HG02981 (cell line): ENCODE data around the gene NLRP12.
"Not testable (repeated sequence)": the region's sequence is repeated elsewhere in the genome, so short reads cannot be mapped to it uniquely, and the experiment has no call there.

Experiments used
- ATAC-seq: cut with Tn5 transposase; IDR thresholded peaks from one replicate; pipeline ENCODE4 v1.9.1; 2021; ENCODE audit warnings: mild to moderate bottlenecking, moderate library complexity; ENCODE audit not compliant: unreplicated experiment

NLRP12 gene, protein sequence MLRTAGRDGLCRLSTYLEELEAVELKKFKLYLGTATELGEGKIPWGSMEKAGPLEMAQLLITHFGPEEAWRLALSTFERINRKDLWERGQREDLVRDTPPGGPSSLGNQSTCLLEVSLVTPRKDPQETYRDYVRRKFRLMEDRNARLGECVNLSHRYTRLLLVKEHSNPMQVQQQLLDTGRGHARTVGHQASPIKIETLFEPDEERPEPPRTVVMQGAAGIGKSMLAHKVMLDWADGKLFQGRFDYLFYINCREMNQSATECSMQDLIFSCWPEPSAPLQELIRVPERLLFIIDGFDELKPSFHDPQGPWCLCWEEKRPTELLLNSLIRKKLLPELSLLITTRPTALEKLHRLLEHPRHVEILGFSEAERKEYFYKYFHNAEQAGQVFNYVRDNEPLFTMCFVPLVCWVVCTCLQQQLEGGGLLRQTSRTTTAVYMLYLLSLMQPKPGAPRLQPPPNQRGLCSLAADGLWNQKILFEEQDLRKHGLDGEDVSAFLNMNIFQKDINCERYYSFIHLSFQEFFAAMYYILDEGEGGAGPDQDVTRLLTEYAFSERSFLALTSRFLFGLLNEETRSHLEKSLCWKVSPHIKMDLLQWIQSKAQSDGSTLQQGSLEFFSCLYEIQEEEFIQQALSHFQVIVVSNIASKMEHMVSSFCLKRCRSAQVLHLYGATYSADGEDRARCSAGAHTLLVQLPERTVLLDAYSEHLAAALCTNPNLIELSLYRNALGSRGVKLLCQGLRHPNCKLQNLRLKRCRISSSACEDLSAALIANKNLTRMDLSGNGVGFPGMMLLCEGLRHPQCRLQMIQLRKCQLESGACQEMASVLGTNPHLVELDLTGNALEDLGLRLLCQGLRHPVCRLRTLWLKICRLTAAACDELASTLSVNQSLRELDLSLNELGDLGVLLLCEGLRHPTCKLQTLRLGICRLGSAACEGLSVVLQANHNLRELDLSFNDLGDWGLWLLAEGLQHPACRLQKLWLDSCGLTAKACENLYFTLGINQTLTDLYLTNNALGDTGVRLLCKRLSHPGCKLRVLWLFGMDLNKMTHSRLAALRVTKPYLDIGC

DNA sequence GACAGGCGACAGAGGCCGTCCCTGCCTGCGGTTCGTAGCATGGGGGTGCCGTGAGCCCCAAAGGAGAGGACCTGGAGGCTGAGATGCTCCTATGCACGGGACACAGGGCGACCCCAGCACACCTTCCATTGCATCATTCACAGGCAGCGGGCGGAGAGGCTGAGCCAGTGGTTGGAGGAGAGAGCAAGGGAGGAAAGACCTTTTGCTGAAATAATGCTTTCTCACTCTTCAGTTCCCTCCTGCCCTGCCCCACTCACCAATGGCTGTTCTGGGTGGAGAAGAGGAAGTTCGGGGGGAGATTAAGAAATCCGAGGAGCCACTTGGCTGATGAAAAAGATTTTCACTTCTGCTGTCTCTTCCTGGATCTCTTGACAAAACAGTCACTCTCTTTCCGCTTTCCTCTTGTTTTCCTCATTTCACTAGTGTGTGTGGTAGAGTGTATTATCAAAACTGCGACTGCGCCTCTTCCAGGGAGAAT, at the start of gene NLRP12:
NLRP12 (minus strand) TSS at position 181 of the 478 bp plus-strand sequence; CDS start at position 41, 140 bp downstream.
- no peak for ATAC-seq

DNA sequence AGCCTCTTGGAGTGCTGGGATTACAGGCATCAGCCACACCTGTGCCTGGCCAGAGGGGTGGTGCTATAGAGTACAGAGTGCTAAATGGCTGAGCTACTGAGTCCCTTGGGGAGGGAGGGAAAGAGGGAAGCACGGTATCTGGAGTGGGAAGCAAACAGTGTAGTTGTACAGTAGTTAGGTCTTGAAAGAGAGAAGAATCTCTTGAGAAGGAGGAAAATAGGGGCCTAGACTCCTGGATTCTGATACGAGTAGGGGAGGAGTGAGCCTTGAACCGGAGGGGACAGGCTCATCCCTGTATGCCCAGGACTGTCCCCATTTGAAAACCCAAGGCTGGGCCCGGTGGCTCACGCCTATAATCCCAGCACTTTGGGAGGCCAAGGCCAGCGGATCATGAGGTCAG, 48.6 kb upstream of the NLRP12 start:
- no peak for ATAC-seq

- no peak for ATAC-seq
Observed at GRCh38 chr19:53871454-53871853, 47.3 kb upstream of the NLRP12 start.

DNA sequence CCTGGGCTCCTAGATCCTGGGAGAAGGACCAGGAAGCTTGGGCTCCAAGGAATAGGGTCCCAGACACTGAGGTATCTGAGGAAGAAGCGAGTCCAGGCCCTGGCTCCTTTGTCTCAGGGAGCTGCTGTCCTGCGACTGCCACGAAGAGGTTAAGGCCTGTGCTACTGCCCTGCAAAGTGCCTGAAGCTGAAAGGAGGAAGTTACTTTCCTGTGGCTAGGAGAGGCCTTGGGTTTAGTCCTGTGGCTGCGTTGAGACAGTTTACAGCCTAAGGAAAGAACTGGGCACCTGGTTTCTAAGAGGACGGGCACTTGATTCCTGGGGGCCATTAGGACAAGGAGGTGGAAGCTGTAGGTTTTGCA, 46.4 kb upstream of the NLRP12 start:
- ATAC-seq = no peak

GRCh38 chr19:53869805-53870484, 45.8 kb upstream of the NLRP12 start:
- ATAC-seq = not testable (repeated sequence)

DNA sequence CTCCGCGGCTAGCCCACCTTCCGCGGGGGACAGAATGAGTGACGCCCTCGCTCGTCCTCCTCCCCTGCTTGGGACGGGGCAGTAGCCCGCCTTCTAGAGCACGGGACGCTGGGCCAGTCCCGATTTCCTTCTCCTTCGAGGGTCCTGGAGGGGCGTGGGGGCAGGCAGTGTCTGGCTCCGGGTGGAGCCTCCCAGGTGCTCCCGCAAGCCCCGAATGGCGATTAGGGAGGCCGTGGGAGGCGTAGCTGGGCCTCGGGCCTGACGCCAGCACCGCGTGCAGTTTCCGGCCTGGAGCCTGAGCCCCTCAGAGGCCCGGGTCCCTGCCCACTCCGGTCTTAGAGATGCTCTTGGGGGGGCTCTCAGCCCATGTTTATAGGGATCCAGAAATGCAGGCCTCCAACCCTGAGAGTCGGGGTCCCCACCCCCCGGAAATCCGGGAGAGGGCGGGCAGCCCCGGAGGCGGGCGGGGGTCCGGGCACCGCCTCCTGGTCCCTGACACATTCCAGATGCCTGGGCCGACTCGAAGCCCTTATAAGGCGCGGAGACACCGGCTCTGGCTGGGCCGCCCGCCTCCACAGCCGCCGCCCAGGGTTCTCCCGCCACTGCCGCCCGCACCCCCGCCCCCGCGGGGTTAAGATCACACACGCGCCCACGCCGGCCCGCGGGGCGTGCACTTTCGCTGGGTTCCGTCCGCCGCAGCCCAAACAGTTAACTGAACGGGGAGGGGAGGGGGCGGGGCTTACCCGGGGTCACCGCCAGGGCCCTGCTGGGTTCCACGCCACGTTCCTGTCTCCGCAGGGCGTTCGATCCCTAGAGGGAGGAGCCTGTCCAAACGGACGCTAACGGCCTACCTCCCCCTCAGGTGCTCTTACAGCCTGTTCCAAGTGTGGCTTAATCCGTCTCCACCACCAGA, 45.0 kb upstream of the NLRP12 start:
- peak; percentile 31 for ATAC-seq

DNA sequence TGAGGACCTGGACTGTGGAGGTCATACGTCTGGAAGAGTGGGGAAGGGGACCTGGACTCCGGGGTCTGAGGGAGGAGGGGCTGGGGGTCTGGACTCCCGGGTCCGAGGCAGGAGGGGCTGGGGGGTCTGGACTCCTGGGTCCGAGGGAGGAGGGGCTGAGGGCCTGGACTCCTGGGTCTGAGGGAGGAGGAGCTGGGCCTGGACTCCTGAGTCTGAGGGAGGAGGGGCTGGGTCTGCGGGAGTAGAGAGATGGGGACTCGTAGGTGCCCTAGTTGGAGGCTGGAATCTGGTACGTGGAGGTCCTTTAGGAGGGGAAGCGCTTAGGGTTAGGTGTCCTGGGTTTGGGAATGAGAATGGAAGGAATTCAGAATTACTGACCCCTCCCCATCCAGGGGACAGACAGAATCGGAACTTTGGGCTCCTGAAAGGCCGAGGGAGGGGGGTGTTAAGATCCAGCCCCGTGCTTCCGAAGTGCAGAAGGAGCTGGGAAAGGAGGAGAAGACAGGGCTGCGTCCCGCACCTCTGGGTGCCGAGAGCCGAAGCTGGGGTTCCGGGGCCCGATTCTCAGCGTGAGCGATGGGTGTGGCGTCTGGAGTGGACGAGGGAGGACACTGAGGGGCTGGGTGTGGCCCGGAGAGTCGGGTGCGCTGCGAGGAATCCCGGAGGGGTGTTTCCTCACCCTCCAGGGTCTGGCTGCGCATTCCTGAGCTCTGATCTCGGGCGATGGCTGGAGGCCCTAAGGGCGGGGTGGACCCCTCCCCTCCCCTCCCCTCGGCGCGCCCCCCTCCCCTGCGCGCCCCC, 44.2 kb upstream of the NLRP12 start:
- no peak for ATAC-seq

- peak; percentile 75 for ATAC-seq
Observed at GRCh38 chr19:53867225-53868090, 43.3 kb upstream of the NLRP12 start, which contains the start of gene MYADM. Gene MYADM (plus strand): TSS chr19:53867883. CDS start chr19:53873530, 5,647 bp downstream.

DNA sequence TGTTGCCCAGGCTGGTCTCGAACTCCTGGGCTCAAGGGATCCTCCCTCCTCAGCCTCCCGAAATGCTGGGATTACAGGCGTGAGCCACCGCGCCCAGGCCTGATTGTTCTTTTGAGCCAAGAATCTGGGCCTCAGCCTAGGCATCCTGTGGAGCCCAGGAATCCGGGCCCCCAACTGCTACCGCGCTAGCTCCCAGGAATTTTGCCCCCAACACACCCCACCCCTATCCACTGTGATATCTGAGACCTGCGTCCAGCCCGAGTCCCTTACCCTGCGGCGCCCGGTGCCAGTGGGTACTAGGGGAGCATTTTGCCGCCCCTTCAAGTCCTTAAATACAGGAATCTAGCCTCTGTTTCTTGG, 42.7 kb upstream of the NLRP12 start:
- no peak for ATAC-seq

- ATAC-seq = no peak
Observed at GRCh38 chr19:53865918-53866864, 42.1 kb upstream of the NLRP12 start.

GRCh38 chr19:53865523-53865917, 41.4 kb upstream of the NLRP12 start:
- no peak for ATAC-seq

- no peak for ATAC-seq
Observed at GRCh38 chr19:53864308-53864836, 40.3 kb upstream of the NLRP12 start.

- ATAC-seq = no peak
Observed at GRCh38 chr19:53853707-53854106, 29.6 kb upstream of the NLRP12 start.

GRCh38 chr19:53849237-53849676, 25.1 kb upstream of the NLRP12 start:
- no peak for ATAC-seq

- no peak for ATAC-seq
Observed at GRCh38 chr19:53847555-53847954, 23.4 kb upstream of the NLRP12 start.

GRCh38 chr19:53844849-53845246, 20.7 kb upstream of the NLRP12 start:
- ATAC-seq = no peak

- not testable (repeated sequence) for ATAC-seq
Observed at GRCh38 chr19:53840914-53841313, 16.8 kb upstream of the NLRP12 start.
